H1 (cell line): ENCODE measurements around the gene CYB561. TPM values are rescaled to one million over a fixed set of nuclear protein-coding genes. Genes with fewer than 3 reads are reported as not detected.
"Not testable (repeated sequence)": the region's sequence is repeated elsewhere in the genome, so short reads cannot be mapped to it uniquely, and the experiment has no call there.

ENCODE experiments used
- CTCF ChIA-PET: fragments of 300-600 bp; sonication (Branson Sonifier 250); formaldehyde crosslinking; loops from one replicate; lab custom pipeline; 2021; ENCODE audit not compliant: partially characterized antibody; lab: Charles Lee
- POLR2A ChIA-PET: fragments of 300-600 bp; sonication (Branson Sonifier 250); formaldehyde crosslinking; loops from one replicate; lab custom pipeline; 2021; ENCODE audit warnings: inconsistent platforms; ENCODE audit not compliant: partially characterized antibody; lab: Charles Lee
- DNase-seq, 2 experiments: peaks; one replicate each; pipeline versions ENCODE4 v3.0.0 to v3.0.0-alpha.2; 2010 to 2022; ENCODE audit warnings: low spot score in 2 of 2, low read depth in 1 of 2, mixed read lengths in 1 of 2
- FAIRE-seq: peaks from 2 replicates; lab custom pipeline; 2011; peaks lifted over from hg19 to GRCh38; lab: Jason Lieb, UNC
- H2AFZ ChIP-seq: 2 replicates; pipeline ENCODE4 v1.8.1; 2012; ENCODE audit warnings: low read length, inconsistent platforms
- H2AK5ac ChIP-seq: 2 replicates; pipeline ENCODE4 v1.6.1; 2013; ENCODE audit warnings: low read depth, low read length
- H2BK120ac ChIP-seq: replicated peaks from 2 replicates; pipeline ENCODE3; 2013; ENCODE audit warnings: low read depth, low read length, inconsistent platforms
- H2BK12ac ChIP-seq: 2 replicates; pipeline ENCODE4 v1.6.1; 2013; ENCODE audit warnings: low read depth, low read length
- H2BK15ac ChIP-seq: 2 replicates; pipeline ENCODE4 v1.6.1; 2013; ENCODE audit warnings: low read length
- H2BK20ac ChIP-seq: 2 replicates; pipeline ENCODE4 v1.6.1; 2013; ENCODE audit warnings: low read length
- H2BK5ac ChIP-seq: 2 replicates; pipeline ENCODE4 v1.6.1; 2013; ENCODE audit warnings: low read depth, low read length
- H3K14ac ChIP-seq: 2 replicates; pipeline ENCODE4 v1.6.1; 2013; ENCODE audit warnings: inconsistent platforms; ENCODE audit not compliant: insufficient read length
- H3K18ac ChIP-seq: 2 replicates; pipeline ENCODE4 v1.6.1; 2013; ENCODE audit warnings: low read length; ENCODE audit errors: extremely low read depth
- H3K23ac ChIP-seq: 2 replicates; pipeline ENCODE4 v1.6.1; 2013; ENCODE audit warnings: inconsistent platforms; ENCODE audit not compliant: insufficient read length
- H3K23me2 ChIP-seq: 2 replicates; pipeline ENCODE4 v1.6.1; 2013; ENCODE audit warnings: low read depth, low read length
- H3K27ac ChIP-seq: 2 replicates; pipeline ENCODE4 v1.6.1; 2011; ENCODE audit warnings: low read depth, low read length, inconsistent platforms
- H3K27me3 ChIP-seq, 4 experiments: replicated peaks in 1 of 4; 1 replicate in 1 of 4; 2 replicates in 3 of 4; pipeline versions ENCODE4 v1.6.1 to v1.8.1; 2011 to 2013; ENCODE audit warnings: low read length in 3 of 4, mild to moderate bottlenecking in 3 of 4, inconsistent platforms in 2 of 4, mixed read lengths in 2 of 4, moderate library complexity in 1 of 4; ENCODE audit not compliant: control insufficient read depth in 3 of 4, insufficient read depth in 3 of 4; ENCODE audit errors: extremely low read depth in 1 of 4
- H3K36me3 ChIP-seq, 4 experiments: 2 replicates each; pipeline versions ENCODE4 v1.6.1 to v1.8.1; 2011 to 2013; ENCODE audit warnings: mild to moderate bottlenecking in 4 of 4, low read length in 3 of 4, moderate library complexity in 2 of 4, control low read depth in 1 of 4, inconsistent platforms in 1 of 4; ENCODE audit not compliant: insufficient read depth in 4 of 4, control insufficient read depth in 2 of 4
- H3K4ac ChIP-seq: replicated peaks from 2 replicates; pipeline ENCODE3; 2013; ENCODE audit warnings: low read length, low read depth, mixed read lengths, inconsistent platforms; ENCODE audit not compliant: insufficient read length
- H3K4me1 ChIP-seq, 4 experiments: replicated peaks in 1 of 4; 1 replicate in 1 of 4; 2 replicates in 3 of 4; pipeline versions ENCODE4 v1.6.1 to v1.8.1; 2011 to 2013; ENCODE audit warnings: low read length in 3 of 4, inconsistent platforms in 2 of 4, mixed read lengths in 1 of 4; ENCODE audit not compliant: insufficient read depth in 4 of 4, control insufficient read depth in 3 of 4
- H3K4me2 ChIP-seq, 2 experiments: 2 replicates each; pipeline versions ENCODE4 v1.6.1 to v1.8.1; 2011 to 2013; ENCODE audit warnings: low read depth in 2 of 2, low read length in 2 of 2, control low read depth in 1 of 2, inconsistent platforms in 1 of 2, mild to moderate bottlenecking in 1 of 2; ENCODE audit not compliant: insufficient read depth in 1 of 2
- H3K4me3 ChIP-seq, 4 experiments: fragments of 200-600, 300-600 bp in 1 of 4; sonication (generic), shearing (Covaris generic), sonication (Bioruptor Twin) in 1 of 4; 2 replicates each; pipeline versions ENCODE4 v1.5.1 to v1.8.1; 2011 to 2016; ENCODE audit warnings: low read length in 4 of 4, low read depth in 3 of 4, control low read depth in 2 of 4, inconsistent platforms in 2 of 4, mild to moderate bottlenecking in 2 of 4, mixed read lengths in 1 of 4, moderate library complexity in 1 of 4; ENCODE audit not compliant: insufficient read depth in 2 of 4; ENCODE audit errors: extremely low read depth in 1 of 4
- H3K56ac ChIP-seq: replicated peaks from 2 replicates; pipeline ENCODE3; 2013; ENCODE audit warnings: low read depth, mild to moderate bottlenecking, mixed read lengths, low read length, inconsistent platforms; ENCODE audit not compliant: insufficient read length
- H3K79me1 ChIP-seq: 2 replicates; pipeline ENCODE4 v1.6.1; 2013; ENCODE audit warnings: low read depth, low read length, control low read depth
- H3K79me2 ChIP-seq, 2 experiments: 2 replicates each; pipeline versions ENCODE4 v1.6.1 to v1.8.1; 2012 to 2013; ENCODE audit warnings: low read length in 2 of 2, mild to moderate bottlenecking in 2 of 2, inconsistent platforms in 1 of 2; ENCODE audit not compliant: insufficient read depth in 2 of 2, control insufficient read depth in 1 of 2
- H3K9ac ChIP-seq, 4 experiments: replicated peaks in 1 of 4; 1 replicate in 1 of 4; 2 replicates in 3 of 4; pipeline versions ENCODE4 v1.6.1 to v1.8.1; 2011 to 2013; ENCODE audit warnings: low read depth in 3 of 4, low read length in 3 of 4, control low read depth in 2 of 4, mild to moderate bottlenecking in 2 of 4, moderate library complexity in 2 of 4, inconsistent platforms in 1 of 4; ENCODE audit errors: extremely low read depth in 1 of 4
- H3K9me3 ChIP-seq, 2 experiments: 2 replicates each; pipeline versions ENCODE4 v1.6.1 to v1.8.1; 2012 to 2013; ENCODE audit warnings: mild to moderate bottlenecking in 2 of 2, moderate library complexity in 2 of 2, control low read depth in 1 of 2, inconsistent platforms in 1 of 2, low read depth in 1 of 2, low read length in 1 of 2, mixed read lengths in 1 of 2; ENCODE audit not compliant: insufficient read depth in 2 of 2
- H4K20me1 ChIP-seq, 2 experiments: replicated peaks in 1 of 2; 2 replicates each; pipeline versions ENCODE3 to v1.8.1; 2011 to 2013; ENCODE audit warnings: inconsistent platforms in 2 of 2, low read length in 2 of 2, mild to moderate bottlenecking in 1 of 2; ENCODE audit not compliant: insufficient read depth in 2 of 2, control insufficient read depth in 1 of 2
- H4K5ac ChIP-seq: 2 replicates; pipeline ENCODE4 v1.6.1; 2013; ENCODE audit warnings: low read length, low read depth, mixed read lengths, inconsistent platforms; ENCODE audit not compliant: insufficient read length
- H4K8ac ChIP-seq: 2 replicates; pipeline ENCODE4 v1.8.0; 2013; ENCODE audit warnings: mild to moderate bottlenecking, moderate library complexity, low read length, inconsistent platforms; ENCODE audit not compliant: insufficient read depth; ENCODE audit errors: extremely low read depth
- H4K91ac ChIP-seq: replicated peaks from 2 replicates; pipeline ENCODE3; 2013; ENCODE audit warnings: low read length, mixed read lengths, inconsistent platforms; ENCODE audit not compliant: insufficient read length
- RBBP5 ChIP-seq: IDR thresholded peaks from 2 replicates; pipeline ENCODE4 v1.7.1; 2012; ENCODE audit warnings: low read depth, mild to moderate bottlenecking, inconsistent platforms, low read length, moderate library complexity, borderline replicate concordance
- WGBS, 2 experiments: shearing (Covaris generic) in 1 of 2; methylation state at CpG; one replicate each; pipeline versions ENCODE4 v1.1.6 to v1.1.7; 2013 to 2015; ENCODE audit warnings: low lambda C conversion rate in 2 of 2, mixed read lengths in 2 of 2, inconsistent platforms in 1 of 2, low coverage in 1 of 2, missing lambda C conversion rate in 1 of 2; ENCODE audit not compliant: insufficient replicate concordance in 2 of 2, insufficient coverage in 1 of 2, insufficient read length in 1 of 2; ENCODE audit errors: extremely low coverage in 1 of 2, missing lambda C conversion rate in 1 of 2; 5-methylcytosine and 5-hydroxymethylcytosine counted together
- polyA plus RNA-seq, 7 experiments: library from polyadenylated mRNA; depleted of rRNA in 3 of 7; stranded (reverse) in 5 of 7; unstranded in 2 of 7; fragments of >200 nt in 5 of 7; fragments of 200-250 nt in 2 of 7; gene quantifications; 1 replicate in 5 of 7; 2 replicates in 1 of 7; 4 replicates in 1 of 7; pipeline versions ENCODE4 v1.2.1 to v1.2.3, GENCODE V29; 2011 to 2013; ENCODE audit warnings: missing spikeins in 2 of 7, mixed read lengths in 2 of 7
- total RNA-seq: library from RNA; stranded (reverse); fragmentation: NEBNext Ultra II Directional; extraction: Animal tissue kit (Norgen Biotek cat#: 25700); gene quantifications from 2 replicates; pipeline ENCODE4 v1.2.1, GENCODE V29; 2021

Gene CYB561
- total and polyA plus RNA-seq, 2 of the 8 experiments (the other 6 are each of a cell fraction or from before 2014, with no cell fraction given): 19.7 to 23.4 TPM

DNA sequence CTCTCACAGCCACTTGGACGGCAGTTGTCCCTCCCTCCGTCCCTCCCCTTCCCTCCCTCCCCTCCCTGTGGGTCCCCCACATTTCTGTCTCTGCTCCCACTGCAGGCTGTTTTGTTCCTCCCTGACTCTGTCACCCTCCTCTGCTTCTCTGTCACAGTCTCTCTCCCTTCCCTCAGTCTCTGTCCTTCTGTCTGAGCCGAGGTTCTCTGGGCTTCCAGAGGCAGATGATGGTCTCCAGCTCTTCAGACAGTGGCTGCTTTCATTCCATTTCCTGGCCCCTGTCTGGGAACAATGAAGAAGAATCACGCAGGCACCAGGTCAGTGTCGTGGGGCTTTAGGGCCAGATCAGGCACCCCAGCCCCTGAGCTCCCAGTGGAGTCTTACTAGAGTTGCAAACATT is 8.8 kb upstream of the CYB561 start:
- Histone ChIP-seq H2BK15ac (no peak overlapping the region), H3K23me2 (no peaks in the 10 kb centered on the region), H3K4ac (no peak overlapping the region), H3K27me3 (no peaks in the 10 kb centered on the region; a peak in 1 of 7 replicates), H3K4me3 (no peak overlapping the region), H3K79me1 (no peaks in the 10 kb centered on the region), H3K14ac (no peak overlapping the region), H4K8ac (no peak overlapping the region), H3K36me3 (no peaks in the 10 kb centered on the region), H4K91ac (no peak overlapping the region), H3K79me2 (no peaks in the 10 kb centered on the region), H4K20me1 (no peaks in the 10 kb centered on the region), H3K4me1 (peaks cover 0 to 3% (median 0%) of the 10 kb centered on the region in 4 experiments; a peak in 1 of 7 replicates), H2AK5ac (no peak overlapping the region), H3K23ac (no peak overlapping the region), H3K9ac (no peak overlapping the region), H3K27ac (no peak overlapping the region), H2BK5ac (no peak overlapping the region), H2AFZ (no peak overlapping the region), H2BK120ac (no peak overlapping the region), H2BK12ac (no peak overlapping the region), H2BK20ac (no peak overlapping the region), H3K4me2 (no peak overlapping the region), H4K5ac (no peak overlapping the region), H3K9me3 (no peaks in the 10 kb centered on the region), H3K56ac (no peak overlapping the region), H3K18ac (no peak overlapping the region)
- POLR2A ChIA-PET: interaction anchor here (1.4 to 1.8 kb wide), 2 partner anchors 8 to 18 kb away, joined by 3 to 6 read pairs; partner anchors contain the start of gene CYB561
- CTCF ChIA-PET: interaction anchor here (0.6 to 2.7 kb wide), 7 partner anchors 12 to 157 kb away, joined by 3 to 26 read pairs (median 5); no protein-coding TSS in a partner anchor
- DNase-seq (no peak), FAIRE-seq (no peak)
- WGBS, 2 experiments: 83% methylated on average over 3 of the region's 5 CpGs; no CpG with 5 or more reads in 1 of the 2 experiments
- TF ChIP-seq RBBP5: no peak

DNA sequence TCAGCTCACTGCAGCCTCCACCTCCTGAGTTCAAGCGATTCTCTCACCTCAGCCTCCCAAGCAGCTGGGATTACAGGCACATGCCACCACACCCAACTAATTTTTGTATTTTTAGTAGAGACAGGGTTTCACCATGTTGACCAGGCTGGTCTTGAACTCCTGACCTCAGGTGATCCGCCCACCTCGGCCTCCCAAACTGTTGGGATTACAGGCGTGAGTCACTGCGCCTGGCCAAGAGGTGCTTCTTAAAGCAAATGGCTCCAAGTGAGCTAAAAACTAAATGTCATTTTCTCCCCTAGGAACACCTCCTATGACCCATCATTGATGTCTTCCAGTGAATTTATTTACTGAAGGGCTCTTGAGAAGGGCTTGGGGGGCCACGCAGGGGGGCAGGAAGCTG is 8.3 kb upstream of the CYB561 start:
- H2AFZ ChIP-seq, H4K5ac ChIP-seq, H3K4me2 ChIP-seq, H4K20me1 ChIP-seq, H3K79me1 ChIP-seq, H2BK120ac ChIP-seq, H3K23me2 ChIP-seq, DNase-seq, H3K14ac ChIP-seq, H3K9ac ChIP-seq, H2AK5ac ChIP-seq, H4K8ac ChIP-seq, H3K4me3 ChIP-seq, H3K56ac ChIP-seq, H3K4ac ChIP-seq, H2BK20ac ChIP-seq, H3K23ac ChIP-seq, H3K18ac ChIP-seq, H3K79me2 ChIP-seq, FAIRE-seq, H3K9me3 ChIP-seq, H3K27ac ChIP-seq, H2BK15ac ChIP-seq, H2BK12ac ChIP-seq, H4K91ac ChIP-seq, H3K27me3 ChIP-seq, H3K4me1 ChIP-seq, H2BK5ac ChIP-seq, H3K36me3 ChIP-seq: not testable (repeated sequence)
- ChIA-PET CTCF (interaction anchor here (1.1 to 2.7 kb wide), 8 partner anchors 9 to 158 kb away, joined by 3 to 26 read pairs (median 6); no protein-coding TSS in a partner anchor), POLR2A (interaction anchor here (1.4 to 1.8 kb wide), 2 partner anchors 7 to 18 kb away, joined by 3 to 6 read pairs; partner anchors contain the start of gene CYB561)
- 85% methylated on average over 6 of the region's 6 CpGs; no CpG with 5 or more reads in 1 of the 2 experiments for WGBS, 2 experiments
